Left colon (tissue), 2 donors: ENCODE results near the gene GSTA4. TPM values are rescaled to one million over a fixed set of nuclear protein-coding genes. Genes with fewer than 3 reads are reported as not detected.
A peak's percentile ranks its signal among the peaks of the same experiment; 100 is the strongest.
"Not testable (repeated sequence)": the region's sequence is repeated elsewhere in the genome, so short reads cannot be mapped to it uniquely, and the experiment has no call there.

Experiments
- ATAC-seq: fragments of 200-7000 bp; cut with Tn5 transposase; one replicate; pipeline ENCODE4 v1.9.1; 2020; ENCODE audit warnings: mild to moderate bottlenecking, moderate library complexity
- DNase-seq, 2 donors: peaks; one replicate each; pipeline ENCODE4 v3.0.0-alpha.2; 2020
- intact Hi-C, 2 donors: fragments of 100-400 bp; cut with DNase I in 1 of 2; cut with micrococcal nuclease in 1 of 2; formaldehyde crosslinking; loops; one replicate each; pipeline versions ENCODE4 v1.11.2 to v1.14.0; 2022; cut with DNase I, micrococcal nuclease
- total RNA-seq, 2 donors: library from RNA; stranded (reverse); fragmentation: NEBNext Ultra II Directional; extraction: Animal tissue kit (Norgen Biotek cat#: 25700); gene quantifications; one replicate each; pipeline ENCODE4 v1.2.1, GENCODE V29; 2021
- donor health status: DM: no; HTN: no; CAD: no.
- donor health status: DM: yes; HTN: yes; CAD: no.

GSTA4 gene
- total RNA-seq, 2 donors from 2014 or later = 14.1 to 15.2 TPM

- ATAC-seq (no peak), DNase-seq (no peak)
- intact Hi-C loops = no loop called here
Observed at GRCh38 chr6:52984247-52984646, 10.8 kb downstream of the GSTA4 start.

GRCh38 chr6:52983159-52983848, 11.8 kb downstream of the GSTA4 start:
- no peak for DNase-seq
- no peak for ATAC-seq
- intact Hi-C loops = no loop called here

- DNase-seq (no peak), ATAC-seq (no peak)
- intact Hi-C loops = no loop called here
Observed at GRCh38 chr6:52982680-52983079, 12.4 kb downstream of the GSTA4 start.

- intact Hi-C loops = no loop called here
- no peak for ATAC-seq
- no peak for DNase-seq
Observed at GRCh38 chr6:52981222-52981900, 13.7 kb downstream of the GSTA4 start.

- DNase-seq (peak; percentile 28 to 35), ATAC-seq (peak; percentile 88)
- intact Hi-C loops = no loop called here
Observed at GRCh38 chr6:52976591-52977035, 18.5 kb downstream of the GSTA4 start.

- ATAC-seq (peak; percentile 47), DNase-seq (no peak)
- intact Hi-C loops = no loop called here
Observed at GRCh38 chr6:52976149-52976548, 18.9 kb downstream of the GSTA4 start.

GRCh38 chr6:52975580-52975979, 19.5 kb downstream of the GSTA4 start:
- ATAC-seq (no peak), DNase-seq (no peak)
- intact Hi-C loops = no loop called here

- intact Hi-C loops = no loop called here
- DNase-seq (no peak), ATAC-seq (peak; percentile 76)
Observed at GRCh38 chr6:52972989-52973388, 22.1 kb downstream of the GSTA4 start.

GRCh38 chr6:52969359-52969758, 25.7 kb downstream of the GSTA4 start:
- DNase-seq (no peak), ATAC-seq (no peak)
- intact Hi-C loops = no loop called here

- intact Hi-C loops = no loop called here
- ATAC-seq (no peak), DNase-seq (no peak)
Observed at GRCh38 chr6:52966101-52966500, 29.0 kb downstream of the GSTA4 start.

- no peak for ATAC-seq
- intact Hi-C loops = no loop called here
- no peak for DNase-seq
Observed at GRCh38 chr6:52965380-52965779, 29.7 kb downstream of the GSTA4 start.

- ATAC-seq (no peak), DNase-seq (no peak)
- intact Hi-C loops = no loop called here
Observed at GRCh38 chr6:52964318-52964717, 30.8 kb downstream of the GSTA4 start.

GRCh38 chr6:52962701-52963100, 32.4 kb downstream of the GSTA4 start:
- DNase-seq (no peak), ATAC-seq (no peak)
- intact Hi-C loops = no loop called here

- ATAC-seq, intact Hi-C loops, DNase-seq: not testable (repeated sequence)
Observed at GRCh38 chr6:52961022-52961421, 34.1 kb downstream of the GSTA4 start.

- ATAC-seq, intact Hi-C loops, DNase-seq: not testable (repeated sequence)
Observed at GRCh38 chr6:52960211-52960610, 34.9 kb downstream of the GSTA4 start.

GRCh38 chr6:52958546-52959255, 36.4 kb downstream of the GSTA4 start:
- ATAC-seq (no peak), DNase-seq (no peak)
- intact Hi-C loops = no loop called here

- no peak for DNase-seq
- ATAC-seq = no peak
- intact Hi-C loops = no loop called here
Observed at GRCh38 chr6:52955871-52956270, 39.2 kb downstream of the GSTA4 start.

- ATAC-seq = no peak
- DNase-seq = no peak
- intact Hi-C loops = no loop called here
Observed at GRCh38 chr6:52953911-52954839, 40.9 kb downstream of the GSTA4 start.

GRCh38 chr6:52946306-52946705, 48.8 kb downstream of the GSTA4 start:
- intact Hi-C loops = no loop called here
- no peak for DNase-seq
- peak; percentile 95 for ATAC-seq
